ENCODE results near the gene SIRPA.
"Not testable (repeated sequence)": the region's sequence is repeated elsewhere in the genome, so short reads cannot be mapped to it uniquely, and the experiment has no call there.

DNA sequence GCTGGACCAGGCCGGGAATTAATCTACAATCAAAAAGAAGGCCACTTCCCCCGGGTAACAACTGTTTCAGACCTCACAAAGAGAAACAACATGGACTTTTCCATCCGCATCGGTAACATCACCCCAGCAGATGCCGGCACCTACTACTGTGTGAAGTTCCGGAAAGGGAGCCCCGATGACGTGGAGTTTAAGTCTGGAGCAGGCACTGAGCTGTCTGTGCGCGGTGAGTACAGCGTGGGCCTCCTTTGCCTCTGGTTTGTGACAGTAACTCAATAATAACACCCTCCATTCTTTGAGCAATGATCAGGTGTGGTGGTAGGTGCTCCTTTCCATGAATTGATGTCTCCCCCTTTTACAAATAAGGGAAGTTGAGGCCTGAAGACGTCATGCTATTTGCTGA, 20.0 kb downstream of the SIRPA start:
- TF ChIP-seq EZH2 (IDR thresholded peaks at IDR 0.05; ENCODE audit: insufficient read depth, low read length), result not testable (repeated sequence)
- TF ChIP-seq, protein P1, sequence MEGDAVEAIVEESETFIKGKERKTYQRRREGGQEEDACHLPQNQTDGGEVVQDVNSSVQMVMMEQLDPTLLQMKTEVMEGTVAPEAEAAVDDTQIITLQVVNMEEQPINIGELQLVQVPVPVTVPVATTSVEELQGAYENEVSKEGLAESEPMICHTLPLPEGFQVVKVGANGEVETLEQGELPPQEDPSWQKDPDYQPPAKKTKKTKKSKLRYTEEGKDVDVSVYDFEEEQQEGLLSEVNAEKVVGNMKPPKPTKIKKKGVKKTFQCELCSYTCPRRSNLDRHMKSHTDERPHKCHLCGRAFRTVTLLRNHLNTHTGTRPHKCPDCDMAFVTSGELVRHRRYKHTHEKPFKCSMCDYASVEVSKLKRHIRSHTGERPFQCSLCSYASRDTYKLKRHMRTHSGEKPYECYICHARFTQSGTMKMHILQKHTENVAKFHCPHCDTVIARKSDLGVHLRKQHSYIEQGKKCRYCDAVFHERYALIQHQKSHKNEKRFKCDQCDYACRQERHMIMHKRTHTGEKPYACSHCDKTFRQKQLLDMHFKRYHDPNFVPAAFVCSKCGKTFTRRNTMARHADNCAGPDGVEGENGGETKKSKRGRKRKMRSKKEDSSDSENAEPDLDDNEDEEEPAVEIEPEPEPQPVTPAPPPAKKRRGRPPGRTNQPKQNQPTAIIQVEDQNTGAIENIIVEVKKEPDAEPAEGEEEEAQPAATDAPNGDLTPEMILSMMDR (IDR thresholded peaks at IDR 0.05; ENCODE audit: insufficient read depth, low read depth, low read length), result not testable (repeated sequence)
